ENCODE measurements around the gene ARHGEF28. TPM values are rescaled to one million over a fixed set of nuclear protein-coding genes. Genes with fewer than 3 reads are reported as not detected.

The ARHGEF28 gene
- total and polyA plus RNA-seq, 2 experiments from 2014 or later = 3.5 to 11.2 TPM

- no peaks in the 10 kb centered on the region for H3K27me3 ChIP-seq
- H2AFZ ChIP-seq = no peak overlapping the region
- H3K36me3 ChIP-seq (replicated peaks; ENCODE audit: insufficient read depth, low read depth) = no peaks in the 10 kb centered on the region
- 91% methylated on average over 2 of the region's 2 CpGs for WGBS (ENCODE audit: low lambda C conversion rate, missing lambda C conversion rate)
- no peaks in the 10 kb centered on the region for H3K9me2 ChIP-seq (replicated peaks; ENCODE audit: insufficient read depth)
- no peak overlapping the region for H3K4me2 ChIP-seq
- DNase-seq (ENCODE audit: low spot score) = no peak
- H3K27ac ChIP-seq = no peak overlapping the region
- no peaks in the 10 kb centered on the region for H3K9me3 ChIP-seq (ENCODE audit: low read depth)
- H3K4me1 ChIP-seq (ENCODE audit: insufficient read depth) = peaks cover 8% of the 10 kb centered on the region
- no peaks in the 10 kb centered on the region for H4K20me1 ChIP-seq (ENCODE audit: insufficient read depth, poor library complexity, severe bottlenecking)
- TF ChIP-seq CTCF (IDR thresholded peaks at IDR 0.05; ENCODE audit: poor library complexity) (no peak), EZH2phosphoT487 (IDR thresholded peaks at IDR 0.05; ENCODE audit: low read depth, severe bottlenecking, unreplicated experiment) (no peak), EZH2 (IDR thresholded peaks at IDR 0.05; ENCODE audit: borderline replicate concordance) (no peak)
- no peak overlapping the region for H3K4me3 ChIP-seq
- H3K79me2 ChIP-seq = no peaks in the 10 kb centered on the region
These were observed 182.9 kb downstream of the ARHGEF28 start for GRCh38 chr5:73808911-73809310.

- no peak overlapping the region for H3K4me3 ChIP-seq
- no peak overlapping the region for H3K4me2 ChIP-seq
- H3K9me3 ChIP-seq (ENCODE audit: low read depth) = no peaks in the 10 kb centered on the region
- H3K27ac ChIP-seq = no peak overlapping the region
- H3K9me2 ChIP-seq (replicated peaks; ENCODE audit: insufficient read depth) = no peaks in the 10 kb centered on the region
- DNase-seq (ENCODE audit: low spot score) = no peak
- WGBS (ENCODE audit: low lambda C conversion rate, missing lambda C conversion rate) = 82% methylated on average over 3 of the region's 3 CpGs
- no peaks in the 10 kb centered on the region for H3K27me3 ChIP-seq
- H2AFZ ChIP-seq = no peak overlapping the region
- H3K36me3 ChIP-seq (replicated peaks; ENCODE audit: insufficient read depth, low read depth) = no peaks in the 10 kb centered on the region
- peaks cover 8% of the 10 kb centered on the region for H3K4me1 ChIP-seq (ENCODE audit: insufficient read depth)
- H4K20me1 ChIP-seq (ENCODE audit: insufficient read depth, poor library complexity, severe bottlenecking) = no peaks in the 10 kb centered on the region
- no peaks in the 10 kb centered on the region for H3K79me2 ChIP-seq
- TF ChIP-seq EZH2phosphoT487 (IDR thresholded peaks at IDR 0.05; ENCODE audit: low read depth, severe bottlenecking, unreplicated experiment) (no peak), CTCF (IDR thresholded peaks at IDR 0.05; ENCODE audit: poor library complexity) (no peak), EZH2 (IDR thresholded peaks at IDR 0.05; ENCODE audit: borderline replicate concordance) (no peak)
These were observed 184.4 kb downstream of the ARHGEF28 start for GRCh38 chr5:73810429-73810828.

GRCh38 chr5:73812457-73812856 is 186.5 kb downstream of the ARHGEF28 start:
- peak overlapping the region; percentile 35 for H2AFZ ChIP-seq

More at GRCh38 chr5:73812457-73812856, 186.5 kb downstream of the ARHGEF28 start:
- Histone ChIP-seq H4K20me1 (ENCODE audit: insufficient read depth, poor library complexity, severe bottlenecking) (no peaks in the 10 kb centered on the region), H3K27ac (peak overlapping the region; percentile 75), H3K4me2 (peak overlapping the region; percentile 65), H3K4me3 (no peak overlapping the region), H3K27me3 (no peaks in the 10 kb centered on the region), H3K9me3 (ENCODE audit: low read depth) (no peaks in the 10 kb centered on the region), H3K4me1 (ENCODE audit: insufficient read depth) (peaks cover 8% of the 10 kb centered on the region), H3K79me2 (no peaks in the 10 kb centered on the region), H3K36me3 (replicated peaks; ENCODE audit: insufficient read depth, low read depth) (no peaks in the 10 kb centered on the region), H3K9me2 (replicated peaks; ENCODE audit: insufficient read depth) (no peaks in the 10 kb centered on the region)
- WGBS (ENCODE audit: low lambda C conversion rate, missing lambda C conversion rate) = 55% methylated on average over 6 of the region's 6 CpGs
- TF ChIP-seq CTCF (IDR thresholded peaks at IDR 0.05; ENCODE audit: poor library complexity) (no peak), EZH2phosphoT487 (IDR thresholded peaks at IDR 0.05; ENCODE audit: low read depth, severe bottlenecking, unreplicated experiment) (no peak), EZH2 (IDR thresholded peaks at IDR 0.05; ENCODE audit: borderline replicate concordance) (no peak)
- DNase-seq (ENCODE audit: low spot score) = no peak
